Mucosa of stomach (tissue), 1 donor: ENCODE measurements around the gene LDAF1.
"Not testable (repeated sequence)": the region's sequence is repeated elsewhere in the genome, so short reads cannot be mapped to it uniquely, and the experiment has no call there.

Experiments
- H3K27me3 ChIP-seq: one replicate; pipeline ENCODE4 v1.7.0; 2013; ENCODE audit warnings: mild to moderate bottlenecking, low read length; ENCODE audit not compliant: control insufficient read depth, insufficient read depth
- H3K36me3 ChIP-seq: one replicate; pipeline ENCODE4 v1.7.0; 2013; ENCODE audit warnings: low read length; ENCODE audit not compliant: control insufficient read depth, insufficient read depth
- H3K4me1 ChIP-seq: one replicate; pipeline ENCODE4 v1.7.0; 2013; ENCODE audit warnings: mild to moderate bottlenecking, low read length; ENCODE audit not compliant: control insufficient read depth, insufficient read depth
- H3K4me3 ChIP-seq: one replicate; pipeline ENCODE4 v1.7.0; 2013; ENCODE audit warnings: low read length
- H3K9ac ChIP-seq: one replicate; pipeline ENCODE4 v1.7.0; 2013; ENCODE audit warnings: mild to moderate bottlenecking, low read length, moderate library complexity
- H3K9me3 ChIP-seq: one replicate; pipeline ENCODE4 v1.7.0; 2013; ENCODE audit warnings: mild to moderate bottlenecking, low read length, moderate library complexity; ENCODE audit not compliant: control insufficient read depth
- donor health status: Pancreatic carcinoma.

The LDAF1 gene

GRCh38 chr16:21166561-21166961 lies 8.1 kb downstream of the LDAF1 start:
- peaks cover 14% of the 10 kb centered on the region for H3K36me3 ChIP-seq
- H3K4me1 ChIP-seq: peaks cover 20% of the 10 kb centered on the region
- H3K4me3 ChIP-seq: no peak overlapping the region
- no peak overlapping the region for H3K9ac ChIP-seq
- no peaks in the 10 kb centered on the region for H3K27me3 ChIP-seq
- no peaks in the 10 kb centered on the region for H3K9me3 ChIP-seq

- no peak overlapping the region for H3K9ac ChIP-seq
- no peaks in the 10 kb centered on the region for H3K9me3 ChIP-seq
- peaks cover 14% of the 10 kb centered on the region for H3K36me3 ChIP-seq
Measured at GRCh38 chr16:21167360-21167759, 8.9 kb downstream of the LDAF1 start.

GRCh38 chr16:21167929-21168602 lies 9.6 kb downstream of the LDAF1 start:
- peaks cover 12% of the 10 kb centered on the region for H3K4me1 ChIP-seq
- peaks cover 14% of the 10 kb centered on the region for H3K36me3 ChIP-seq
- no peak overlapping the region for H3K9ac ChIP-seq
- H3K9me3 ChIP-seq: no peaks in the 10 kb centered on the region
- H3K27me3 ChIP-seq: no peaks in the 10 kb centered on the region
- no peak overlapping the region for H3K4me3 ChIP-seq

More at GRCh38 chr16:21167360-21167759, 8.9 kb downstream of the LDAF1 start:
- no peak overlapping the region for H3K4me3 ChIP-seq
- no peaks in the 10 kb centered on the region for H3K27me3 ChIP-seq
- H3K4me1 ChIP-seq: peaks cover 19% of the 10 kb centered on the region

GRCh38 chr16:21169249-21169981 lies 10.9 kb downstream of the LDAF1 start:
- Histone ChIP-seq H3K36me3 (peaks cover 11% of the 10 kb centered on the region), H3K4me3 (no peak overlapping the region), H3K4me1 (peaks cover 8% of the 10 kb centered on the region), H3K9ac (no peak overlapping the region), H3K27me3 (no peaks in the 10 kb centered on the region), H3K9me3 (no peaks in the 10 kb centered on the region)

- H3K36me3 ChIP-seq, H3K9ac ChIP-seq, H3K4me3 ChIP-seq, H3K9me3 ChIP-seq, H3K27me3 ChIP-seq: not testable (repeated sequence)
- H3K4me1 ChIP-seq: peaks cover 11% of the 10 kb centered on the region
Measured at GRCh38 chr16:21170116-21170515, 11.6 kb downstream of the LDAF1 start.

GRCh38 chr16:21172650-21173049 lies 14.2 kb downstream of the LDAF1 start:
- no peaks in the 10 kb centered on the region for H3K27me3 ChIP-seq
- H3K4me1 ChIP-seq: peaks cover 19% of the 10 kb centered on the region
- H3K36me3 ChIP-seq: peaks cover 7% of the 10 kb centered on the region

GRCh38 chr16:21175397-21175796 lies 16.9 kb downstream of the LDAF1 start:
- no peak overlapping the region for H3K4me3 ChIP-seq
- H3K9me3 ChIP-seq: no peaks in the 10 kb centered on the region
- peaks cover 12% of the 10 kb centered on the region for H3K4me1 ChIP-seq
- no peaks in the 10 kb centered on the region for H3K27me3 ChIP-seq
- peaks cover 7% of the 10 kb centered on the region for H3K36me3 ChIP-seq
- H3K9ac ChIP-seq: no peak overlapping the region

More at GRCh38 chr16:21172650-21173049, 14.2 kb downstream of the LDAF1 start:
- Histone ChIP-seq H3K9ac (no peak overlapping the region), H3K9me3 (no peaks in the 10 kb centered on the region), H3K4me3 (no peak overlapping the region)

- Histone ChIP-seq H3K9ac (no peak overlapping the region), H3K36me3 (peaks cover 8% of the 10 kb centered on the region), H3K27me3 (no peaks in the 10 kb centered on the region), H3K4me1 (peaks cover 12% of the 10 kb centered on the region), H3K9me3 (no peaks in the 10 kb centered on the region), H3K4me3 (no peak overlapping the region)
Measured at GRCh38 chr16:21179126-21179982, 20.9 kb downstream of the LDAF1 start.

GRCh38 chr16:21179983-21180365 lies 21.5 kb downstream of the LDAF1 start:
- H3K27me3 ChIP-seq: no peaks in the 10 kb centered on the region
- peaks cover 8% of the 10 kb centered on the region for H3K36me3 ChIP-seq
- no peaks in the 10 kb centered on the region for H3K9me3 ChIP-seq
- no peak overlapping the region for H3K9ac ChIP-seq
- H3K4me1 ChIP-seq: peaks cover 10% of the 10 kb centered on the region
- no peak overlapping the region for H3K4me3 ChIP-seq

- H3K4me3 ChIP-seq: no peak overlapping the region
- H3K36me3 ChIP-seq: peaks cover 8% of the 10 kb centered on the region
- H3K27me3 ChIP-seq: no peaks in the 10 kb centered on the region
- H3K9ac ChIP-seq: no peak overlapping the region
- H3K4me1 ChIP-seq: no peaks in the 10 kb centered on the region
- H3K9me3 ChIP-seq: no peaks in the 10 kb centered on the region
Measured at GRCh38 chr16:21183995-21184394, 25.5 kb downstream of the LDAF1 start.

GRCh38 chr16:21184834-21185233 lies 26.4 kb downstream of the LDAF1 start:
- H3K4me3 ChIP-seq: no peak overlapping the region
- H3K9ac ChIP-seq: no peak overlapping the region
- H3K36me3 ChIP-seq: peaks cover 8% of the 10 kb centered on the region
- H3K27me3 ChIP-seq: no peaks in the 10 kb centered on the region
- H3K9me3 ChIP-seq: no peaks in the 10 kb centered on the region
- H3K4me1 ChIP-seq: no peaks in the 10 kb centered on the region
